Thymus (tissue), 14 donors: Measurements from ENCODE around the gene METTL26. TPM values are rescaled to one million over a fixed set of nuclear protein-coding genes. Genes with fewer than 3 reads are reported as not detected.

ENCODE experiments used
- DNase-seq, 9 donors: peaks; one replicate each; pipeline ENCODE4 v3.0.0-alpha.2; 2013; ENCODE audit warnings: low spot score in 9 of 9, low read depth in 6 of 9, missing footprints in 1 of 9
- H3K27ac ChIP-seq, 2 donors: one replicate each; pipeline ENCODE4 v1.5.1; 2013; ENCODE audit warnings: control low read depth in 1 of 2, low read depth in 1 of 2, low read length in 1 of 2, mild to moderate bottlenecking in 1 of 2, moderate library complexity in 1 of 2
- H3K27me3 ChIP-seq, 2 donors: one replicate each; pipeline ENCODE4 v1.5.1; 2013; ENCODE audit warnings: low read length in 1 of 2; ENCODE audit not compliant: control insufficient read depth in 2 of 2, insufficient read depth in 1 of 2
- H3K36me3 ChIP-seq, 2 donors: one replicate each; pipeline ENCODE4 v1.5.1; 2013; ENCODE audit warnings: low read length in 1 of 2, mild to moderate bottlenecking in 1 of 2, moderate library complexity in 1 of 2; ENCODE audit not compliant: control insufficient read depth in 2 of 2, insufficient read depth in 2 of 2
- H3K4me1 ChIP-seq, 2 donors: one replicate each; pipeline ENCODE4 v1.5.1; 2013; ENCODE audit warnings: low read length in 2 of 2; ENCODE audit not compliant: control insufficient read depth in 2 of 2, insufficient read depth in 2 of 2
- H3K4me3 ChIP-seq, 2 donors: one replicate each; pipeline ENCODE4 v1.5.1; 2013; ENCODE audit warnings: low read length in 2 of 2, control low read depth in 1 of 2, mild to moderate bottlenecking in 1 of 2
- H3K9me3 ChIP-seq, 2 donors: one replicate each; pipeline ENCODE4 v1.5.1; 2013; ENCODE audit warnings: low read length in 1 of 2, mild to moderate bottlenecking in 1 of 2; ENCODE audit not compliant: control insufficient read depth in 2 of 2, insufficient read depth in 1 of 2
- WGBS: extraction: QIAGEN DNeasy Blood & Tissue Kit; methylation state at CpG from one replicate; pipeline ENCODE4 v1.1.7; 2013; 5-methylcytosine and 5-hydroxymethylcytosine counted together
- long read RNA-seq, 10 donors: transcript quantifications; one replicate each; lab custom pipeline, GENCODE V29; 2026
- polyA plus RNA-seq: library from polyadenylated mRNA; stranded (reverse); fragments of 200-250 nt; gene quantifications from one replicate; pipeline ENCODE4 v1.2.3, GENCODE V29; 2013
- total RNA-seq: library from RNA; stranded (reverse); fragments of 120-200 nt; gene quantifications from one replicate; pipeline ENCODE4 v1.2.4, GENCODE V29; 2013
- donor health status: healthy.

The METTL26 gene
- total RNA-seq (97.6 TPM), polyA plus RNA-seq (110 TPM)
- long read RNA-seq, donor 1, partial matches to known transcripts, result 0 of 12 reads
- long read RNA-seq, donor 1, other reads (novel, unspliced or antisense), result 0 of 12 reads
- long read RNA-seq, donor 2, result 0 reads
- long read RNA-seq, donor 3, transcript METTL26-201 (6 exons, 794 nt), result major isoform, 28 of 101 reads
- long read RNA-seq, donor 3, transcript METTL26-203 (4 exons, 604 nt), result minor isoform, 14 of 101 reads
- long read RNA-seq, donor 3, transcript METTL26-205 (5 exons, 726 nt), result minor isoform, 18 of 101 reads
- long read RNA-seq, donor 3, transcript METTL26-202 (3 exons, 544 nt), result minor isoform, 9 of 101 reads
- long read RNA-seq, donor 3, partial matches to known transcripts, result 13 of 101 reads
- long read RNA-seq, donor 3, other reads (novel, unspliced or antisense), result 0 of 101 reads
- long read RNA-seq, donor 4, transcript METTL26-205 (5 exons, 726 nt), result minor isoform, 9 of 35 reads
- long read RNA-seq, donor 4, transcript METTL26-201 (6 exons, 794 nt), result major isoform, 13 of 35 reads
- long read RNA-seq, donor 4, partial matches to known transcripts, result 0 of 35 reads
- long read RNA-seq, donor 4, other reads (novel, unspliced or antisense), result 0 of 35 reads
- long read RNA-seq, donor 5, transcript METTL26-203 (4 exons, 604 nt), result minor isoform, 9 of 116 reads
- long read RNA-seq, donor 5, transcript METTL26-205 (5 exons, 726 nt), result minor isoform, 31 of 116 reads
- long read RNA-seq, donor 5, transcript METTL26-201 (6 exons, 794 nt), result major isoform, 32 of 116 reads
- long read RNA-seq, donor 5, transcript METTL26-206 (3 exons, 1,710 nt), result minor isoform, 15 of 116 reads
- long read RNA-seq, donor 5, partial matches to known transcripts, result 5 of 116 reads
- long read RNA-seq, donor 5, other reads (novel, unspliced or antisense), result 0 of 116 reads
- long read RNA-seq, donor 6, transcript METTL26-201 (6 exons, 794 nt), result major isoform, 19 of 54 reads
- long read RNA-seq, donor 6, transcript METTL26-205 (5 exons, 726 nt), result minor isoform, 10 of 54 reads
- long read RNA-seq, donor 6, transcript METTL26-203 (4 exons, 604 nt), result minor isoform, 6 of 54 reads
- long read RNA-seq, donor 6, transcript METTL26-207 (6 exons, 755 nt), result minor isoform, 6 of 54 reads
- long read RNA-seq, donor 6, partial matches to known transcripts, result 0 of 54 reads
- long read RNA-seq, donor 6, other reads (novel, unspliced or antisense), result 0 of 54 reads
- long read RNA-seq, donor 7, transcript METTL26-207 (6 exons, 755 nt), result minor isoform, 5 of 50 reads
- long read RNA-seq, donor 7, transcript METTL26-201 (6 exons, 794 nt), result major isoform, 17 of 50 reads
- long read RNA-seq, donor 7, transcript METTL26-203 (4 exons, 604 nt), result minor isoform, 5 of 50 reads
- long read RNA-seq, donor 7, transcript METTL26-202 (3 exons, 544 nt), result minor isoform, 5 of 50 reads
- long read RNA-seq, donor 7, partial matches to known transcripts, result 7 of 50 reads
- long read RNA-seq, donor 7, other reads (novel, unspliced or antisense), result 0 of 50 reads
- long read RNA-seq, donor 8, transcript METTL26-201 (6 exons, 794 nt), result major isoform, 10 of 21 reads
- long read RNA-seq, donor 8, partial matches to known transcripts, result 0 of 21 reads
- long read RNA-seq, donor 8, other reads (novel, unspliced or antisense), result 0 of 21 reads
- long read RNA-seq, donor 9, transcript METTL26-202 (3 exons, 544 nt), result minor isoform, 5 of 49 reads
- long read RNA-seq, donor 9, transcript METTL26-201 (6 exons, 794 nt), result minor isoform, 6 of 49 reads
- long read RNA-seq, donor 9, transcript METTL26-205 (5 exons, 726 nt), result major isoform, 8 of 49 reads
- long read RNA-seq, donor 9, partial matches to known transcripts, result 12 of 49 reads
- long read RNA-seq, donor 9, other reads (novel, unspliced or antisense), result 0 of 49 reads
- long read RNA-seq, donor 10, transcript METTL26-201 (6 exons, 794 nt), result major isoform, 16 of 45 reads
- long read RNA-seq, donor 10, transcript METTL26-205 (5 exons, 726 nt), result minor isoform, 9 of 45 reads
- long read RNA-seq, donor 10, transcript METTL26-203 (4 exons, 604 nt), result minor isoform, 7 of 45 reads
- long read RNA-seq, donor 10, partial matches to known transcripts, result 0 of 45 reads
- long read RNA-seq, donor 10, other reads (novel, unspliced or antisense), result 0 of 45 reads

DNA sequence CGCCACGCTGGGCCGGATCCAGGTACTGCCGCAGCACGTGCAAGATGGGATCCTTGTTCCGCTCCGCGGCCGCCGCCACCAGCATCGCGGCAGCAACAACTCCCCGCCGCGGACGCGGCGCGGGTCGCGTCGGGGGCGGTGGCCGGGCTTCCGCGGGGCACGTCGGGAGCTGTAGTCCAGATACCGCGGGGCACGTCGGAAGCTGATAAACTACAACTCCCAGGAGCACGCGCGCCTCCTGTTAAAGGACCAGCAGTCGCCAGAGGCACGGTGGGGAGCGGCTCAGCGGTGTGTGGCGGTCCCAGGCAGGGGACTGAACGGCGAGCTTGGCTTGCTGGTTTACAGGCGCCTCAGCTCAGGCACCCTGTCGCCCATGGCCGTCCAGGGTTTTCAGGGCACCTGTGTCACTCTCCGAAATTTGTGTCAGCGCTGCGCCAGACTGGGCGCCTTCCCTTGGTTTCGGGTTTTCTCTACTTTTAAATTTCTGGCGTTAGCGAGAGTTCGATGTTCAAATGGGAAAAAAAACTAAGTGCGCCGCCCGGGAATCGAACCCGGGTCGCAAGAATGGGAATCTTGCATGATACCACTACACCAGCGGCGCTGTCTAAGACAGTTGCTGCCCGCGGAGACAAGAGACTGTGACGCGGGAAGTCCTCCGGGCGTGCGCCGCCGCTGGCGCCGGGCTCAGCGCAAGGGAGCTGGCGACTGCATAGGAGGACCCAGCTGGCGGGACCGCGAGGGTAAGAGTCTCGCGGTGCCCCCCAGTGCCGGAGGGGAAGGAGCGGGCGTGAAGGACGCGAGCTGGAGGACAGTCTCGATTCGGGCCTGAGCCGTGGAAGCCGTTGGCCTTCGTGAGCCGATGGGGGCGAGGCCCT lies at the start of gene METTL26:
Gene METTL26 (minus strand): TSS at position 100 of the 875 bp plus-strand sequence. CDS start 15 bp downstream, at position 85.
- H3K4me1 ChIP-seq, result peaks cover 9 to 27% of the 10 kb centered on the region in 2 donors

DNA sequence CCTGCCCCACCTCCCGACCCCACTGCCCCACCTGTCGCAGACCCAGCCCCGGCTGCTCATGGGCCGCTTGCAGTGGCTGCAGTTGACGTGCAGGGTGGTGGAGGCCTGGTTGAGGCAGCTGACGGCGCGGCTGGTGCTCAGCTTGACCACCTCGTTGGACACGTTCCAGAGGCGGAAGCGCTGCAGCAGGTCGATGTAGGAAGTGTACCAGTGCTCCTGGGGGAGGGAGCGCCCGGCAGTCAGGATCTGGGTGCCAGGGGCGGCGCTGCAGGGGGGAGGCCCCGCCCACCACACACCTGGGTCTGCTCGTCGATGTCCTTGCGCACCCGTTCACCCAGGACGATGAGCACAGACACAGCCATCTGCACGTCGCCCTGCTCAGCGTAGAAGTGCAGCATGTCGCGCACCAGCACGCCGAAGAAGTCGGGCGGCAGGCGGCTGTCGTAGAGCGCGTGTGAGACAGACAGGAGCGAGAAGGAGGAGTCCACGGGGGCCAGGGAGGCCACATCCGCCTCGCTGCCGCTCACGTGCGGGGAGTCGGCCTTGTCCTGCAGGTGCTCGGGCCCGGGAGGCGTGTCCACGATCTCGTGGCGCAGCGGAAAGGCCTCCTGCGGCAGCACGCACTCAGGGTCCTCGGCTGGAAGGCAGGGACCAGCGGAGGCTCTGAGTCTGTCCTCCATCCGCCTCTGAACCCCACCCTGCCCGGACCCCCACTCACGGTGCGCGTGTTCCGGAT lies 49.0 kb upstream of the METTL26 start:
- H3K4me1 ChIP-seq, result peaks cover 30 to 42% of the 10 kb centered on the region in 2 donors
- DNase-seq, result no peak
- no peak overlapping the region for H3K27ac ChIP-seq
- H3K4me3 ChIP-seq, result peak overlapping the region in 1 of 2 donors; percentile 79
- H3K36me3 ChIP-seq, result peaks cover 36 to 39% of the 10 kb centered on the region in 2 donors
- WGBS, result 97% methylated on average over 61 of the region's 61 CpGs
- H3K9me3 ChIP-seq, result peaks cover 0 to 1% of the 10 kb centered on the region in 2 donors
- no peaks in the 10 kb centered on the region for H3K27me3 ChIP-seq

More for the DNA sequence above, at the start of gene METTL26:
- peak within 1 kb of the TSS; percentile 88 to 93 for H3K4me3 ChIP-seq
- peaks cover 5 to 13% of the 10 kb centered on the region in 2 donors for H3K27me3 ChIP-seq
- peak within 1 kb of the TSS; percentile 98 to 100 for H3K27ac ChIP-seq
- peak; percentile 79 to 97 (median 91) for DNase-seq
- H3K9me3 ChIP-seq, result peaks cover 0 to 6% of the 10 kb centered on the region in 2 donors
- peaks cover 6 to 16% of the 10 kb centered on the region in 2 donors for H3K36me3 ChIP-seq
- WGBS, result under 1% methylated on average over 91 of the region's 91 CpGs

DNA sequence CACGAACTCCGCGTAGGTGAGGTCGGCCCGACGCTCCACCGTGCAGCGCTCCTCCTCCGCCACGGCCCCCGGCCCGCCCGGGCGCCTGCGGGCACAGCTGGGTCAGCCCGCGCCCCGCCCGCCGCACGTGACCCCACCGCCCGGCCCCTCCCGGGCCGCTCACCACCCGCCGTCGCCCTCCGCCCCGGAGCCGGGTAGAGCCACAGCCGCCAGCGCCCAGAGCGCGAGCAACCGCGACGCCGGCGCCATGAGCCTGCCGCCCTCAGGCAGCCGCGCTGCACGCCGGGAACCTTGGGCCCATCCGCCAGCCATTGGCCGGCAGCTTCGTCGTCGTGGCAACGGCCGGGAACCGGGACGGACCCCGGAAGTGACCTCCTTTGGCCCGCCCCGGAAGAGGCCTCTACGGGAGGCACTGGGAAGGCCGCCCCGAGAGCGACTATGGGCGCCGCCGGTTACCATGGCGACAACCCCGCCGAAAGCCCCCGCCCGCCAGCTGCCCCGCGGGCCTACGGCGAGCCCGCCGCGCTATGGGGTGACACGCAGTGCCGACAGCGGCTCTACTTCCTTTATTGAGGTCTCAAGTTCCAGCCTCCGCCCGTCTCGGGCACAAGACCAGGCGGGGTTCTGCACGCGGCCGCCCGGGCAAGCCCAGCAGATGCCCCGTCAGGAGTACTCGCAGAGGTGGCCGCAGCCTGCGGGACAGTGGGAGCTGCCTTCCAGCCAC lies 48.1 kb upstream of the METTL26 start, which contains the start of gene JMJD8:
Gene JMJD8 (minus strand): TSS at position 264 of the 724 bp plus-strand sequence. CDS start 15 bp downstream, at position 249.
- Histone ChIP-seq H3K27me3 (peaks cover 0 to 3% of the 10 kb centered on the region in 2 donors), H3K4me3 (peak within 1 kb of the TSS; percentile 52 to 79), H3K9me3 (peaks cover 0 to 1% of the 10 kb centered on the region in 2 donors), H3K4me1 (peaks cover 27 to 40% of the 10 kb centered on the region in 2 donors), H3K36me3 (peaks cover 36 to 39% of the 10 kb centered on the region in 2 donors), H3K27ac (peak within 1 kb of the TSS; percentile 57 to 77)
- WGBS, result 5% methylated on average over 91 of the region's 91 CpGs
- peak; percentile 69 to 96 (median 89) for DNase-seq

DNA sequence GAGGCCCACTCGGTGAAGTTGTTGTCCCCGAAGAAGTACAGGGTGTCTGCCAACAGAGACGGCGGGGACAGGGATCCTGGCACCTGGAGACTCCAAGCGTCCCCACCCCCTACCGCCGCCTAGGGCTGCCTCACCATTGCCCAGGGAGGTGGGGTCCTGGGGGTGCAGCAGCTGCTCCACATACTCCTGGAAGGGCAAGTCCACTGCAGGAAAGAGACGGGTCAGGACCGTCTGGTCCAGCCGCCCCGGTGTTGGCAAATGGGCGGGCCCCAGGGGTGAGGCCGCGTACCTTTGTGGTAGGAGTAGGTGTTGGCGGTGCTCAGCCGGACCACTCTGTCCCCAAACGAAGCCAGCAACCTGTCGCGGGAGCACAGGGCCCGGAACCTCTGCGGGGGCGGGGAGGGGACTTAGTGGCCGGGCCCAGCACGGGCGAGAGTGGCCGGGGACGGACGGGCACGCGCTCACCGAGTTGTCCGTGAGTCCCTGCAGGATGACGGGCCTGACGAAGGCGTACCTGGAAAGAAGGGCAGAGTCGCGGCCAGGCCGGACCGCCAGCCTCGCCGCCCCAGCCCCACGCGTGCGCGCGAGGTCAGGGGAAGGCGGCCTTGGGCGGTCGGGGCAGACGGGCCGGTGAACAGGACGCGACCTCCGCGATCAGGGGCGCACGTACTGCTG lies 47.4 kb upstream of the METTL26 start:
- Histone ChIP-seq H3K4me1 (peaks cover 20 to 42% of the 10 kb centered on the region in 2 donors), H3K27me3 (peaks cover 0 to 8% of the 10 kb centered on the region in 2 donors), H3K9me3 (peaks cover 0 to 1% of the 10 kb centered on the region in 2 donors), H3K27ac (peak overlapping the region in 1 of 2 donors; percentile 68), H3K36me3 (peaks cover 36 to 39% of the 10 kb centered on the region in 2 donors), H3K4me3 (peak overlapping the region; percentile 37 to 79)
- no peak for DNase-seq
- 30% methylated on average over 57 of the region's 57 CpGs for WGBS

- H3K27me3 ChIP-seq, result peaks cover 2 to 16% of the 10 kb centered on the region in 2 donors
- H3K27ac ChIP-seq, result no peak overlapping the region
- H3K36me3 ChIP-seq, result peaks cover 36 to 37% of the 10 kb centered on the region in 2 donors
- 96% methylated on average over 36 of the region's 36 CpGs for WGBS
- DNase-seq, result no peak
- H3K4me3 ChIP-seq, result peak overlapping the region in 1 of 2 donors; percentile 37
- H3K9me3 ChIP-seq, result peaks cover 0 to 1% of the 10 kb centered on the region in 2 donors
- peaks cover 19 to 49% of the 10 kb centered on the region in 2 donors for H3K4me1 ChIP-seq
Measured at GRCh38 chr16:682493-683395, 46.6 kb upstream of the METTL26 start.
